Measurements from ENCODE around the gene CDK5RAP3.

DNA sequence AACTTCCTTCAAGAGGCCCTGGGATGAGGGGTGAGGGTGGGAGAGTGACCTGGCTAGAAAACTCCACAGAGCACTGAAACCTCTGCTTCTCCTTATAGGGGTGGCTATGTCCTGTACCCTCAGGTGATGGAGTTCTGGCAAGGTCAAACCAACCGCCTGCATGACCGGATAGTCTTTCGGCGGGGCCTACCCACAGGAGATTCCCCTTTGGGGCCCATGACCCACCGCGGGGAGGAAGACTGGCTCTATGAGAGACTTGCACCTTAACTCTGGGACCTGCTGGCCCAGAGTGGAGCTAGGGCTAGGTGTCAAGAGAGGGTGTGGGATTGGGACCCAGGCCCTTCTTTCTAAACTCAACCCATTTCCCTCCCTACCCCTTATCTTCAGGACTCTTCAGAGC lies 24.4 kb upstream of the CDK5RAP3 start:
- TF ChIP-seq, protein P1, sequence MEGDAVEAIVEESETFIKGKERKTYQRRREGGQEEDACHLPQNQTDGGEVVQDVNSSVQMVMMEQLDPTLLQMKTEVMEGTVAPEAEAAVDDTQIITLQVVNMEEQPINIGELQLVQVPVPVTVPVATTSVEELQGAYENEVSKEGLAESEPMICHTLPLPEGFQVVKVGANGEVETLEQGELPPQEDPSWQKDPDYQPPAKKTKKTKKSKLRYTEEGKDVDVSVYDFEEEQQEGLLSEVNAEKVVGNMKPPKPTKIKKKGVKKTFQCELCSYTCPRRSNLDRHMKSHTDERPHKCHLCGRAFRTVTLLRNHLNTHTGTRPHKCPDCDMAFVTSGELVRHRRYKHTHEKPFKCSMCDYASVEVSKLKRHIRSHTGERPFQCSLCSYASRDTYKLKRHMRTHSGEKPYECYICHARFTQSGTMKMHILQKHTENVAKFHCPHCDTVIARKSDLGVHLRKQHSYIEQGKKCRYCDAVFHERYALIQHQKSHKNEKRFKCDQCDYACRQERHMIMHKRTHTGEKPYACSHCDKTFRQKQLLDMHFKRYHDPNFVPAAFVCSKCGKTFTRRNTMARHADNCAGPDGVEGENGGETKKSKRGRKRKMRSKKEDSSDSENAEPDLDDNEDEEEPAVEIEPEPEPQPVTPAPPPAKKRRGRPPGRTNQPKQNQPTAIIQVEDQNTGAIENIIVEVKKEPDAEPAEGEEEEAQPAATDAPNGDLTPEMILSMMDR (IDR thresholded peaks at IDR 0.05), result no peak
- TF ChIP-seq POLR2A (IDR thresholded peaks at IDR 0.05), result no peak
